ENCODE results near the gene CRKL. TPM values are rescaled to one million over a fixed set of nuclear protein-coding genes. Genes with fewer than 3 reads are reported as not detected.

The CRKL gene
- total RNA-seq, 1 experiment from 2014 or later: 87.7 TPM

DNA sequence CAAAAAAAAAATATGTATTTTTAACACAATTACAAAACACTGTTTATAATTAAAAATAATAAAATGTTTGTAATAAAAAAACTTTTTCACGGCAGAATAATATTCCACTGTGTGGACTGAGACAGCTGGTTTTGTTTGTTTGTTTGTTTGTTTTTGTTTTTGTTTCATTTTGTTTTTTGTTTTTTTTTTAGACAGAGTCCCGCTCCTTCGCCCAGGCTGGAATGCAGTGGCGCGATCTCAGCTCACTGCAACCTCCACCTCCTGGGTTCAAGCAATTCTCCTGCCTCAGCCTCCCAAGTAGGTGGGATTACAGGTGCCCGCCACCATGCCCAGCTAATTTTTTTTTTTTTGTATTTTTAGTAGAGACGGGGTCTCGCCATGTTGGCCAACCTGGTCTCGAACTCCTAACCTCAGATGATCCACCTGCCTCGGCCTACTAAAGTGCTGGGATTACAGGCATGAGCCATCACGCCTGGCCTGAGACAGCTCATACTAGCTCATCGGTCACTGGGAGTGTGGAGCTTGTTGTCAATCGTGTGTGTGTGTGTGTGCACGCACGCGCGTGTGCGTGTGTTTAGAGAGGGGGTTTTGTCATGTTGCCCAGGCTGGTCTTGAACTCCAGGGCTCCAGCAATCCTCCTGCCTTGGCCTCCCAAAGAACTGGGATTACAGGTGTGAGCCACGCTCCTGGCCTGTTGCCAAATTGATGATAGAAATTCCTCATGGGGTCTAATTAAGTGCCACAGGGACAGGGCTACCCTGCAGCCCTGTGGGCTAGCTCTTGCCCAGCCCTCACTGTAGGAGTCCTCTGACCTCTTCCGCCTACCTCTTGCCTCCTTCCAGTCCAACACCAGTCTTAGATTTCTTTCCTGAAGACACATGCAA is 42.6 kb downstream of the CRKL start (continued):
- no peak for TF ChIP-seq TCF7L2 (IDR thresholded peaks at IDR 0.05; ENCODE audit: borderline replicate concordance, extremely low read depth, insufficient read depth, insufficient read length)

GRCh38 chr22:20960609-20961008 is 43.4 kb downstream of the CRKL start:
- Histone ChIP-seq H3K9me3 (ENCODE audit: control insufficient read depth in 1 of 2, insufficient read depth in 1 of 2, low read depth in 1 of 2, low read length in 2 of 2) (no peaks in the 10 kb centered on the region), H2AFZ (ENCODE audit: low read depth, low read length, poor library complexity, severe bottlenecking) (no peak overlapping the region), H3K9ac (ENCODE audit: low read length) (no peak overlapping the region), H3K27ac (ENCODE audit: low read depth, low read length) (no peak overlapping the region), H3K36me3 (ENCODE audit: control insufficient read depth in 1 of 2, insufficient read depth in 2 of 2, low read length in 2 of 2) (no peaks in the 10 kb centered on the region), H3K79me2 (ENCODE audit: insufficient read depth, low read length) (peaks cover 4% of the 10 kb centered on the region; the same call in 1 of the 2 replicates), H3K27me3 (ENCODE audit: insufficient read depth, low read length) (no peaks in the 10 kb centered on the region), H4K20me1 (ENCODE audit: insufficient read depth) (no peaks in the 10 kb centered on the region), H3K4me3 (replicated peaks in 1 of 2; ENCODE audit: low read depth in 1 of 2, low read length in 2 of 2) (no peak overlapping the region), H3K4me1 (ENCODE audit: control insufficient read depth in 1 of 2, insufficient read depth in 2 of 2, low read length in 2 of 2) (peaks cover 12 to 32% of the 10 kb centered on the region in 2 experiments), H3K4me2 (ENCODE audit: low read length) (no peak overlapping the region), H3K9me2 (ENCODE audit: insufficient read depth) (no peaks in the 10 kb centered on the region)
- CTCF ChIA-PET: interaction anchor here (1.3 kb wide), 1 partner anchor 75 kb away, joined by 4 read pairs; no protein-coding TSS in a partner anchor
- RAD21 ChIA-PET (ENCODE audit: low non-redundant PET in 1 of 2, low total read pairs in 2 of 2, uncharacterized antibody in 2 of 2, unreplicated experiment in 2 of 2): interaction anchor here in 1 of 2 experiments (1.2 kb wide), 1 partner anchor 75 kb away, joined by 3 read pairs; no protein-coding TSS in a partner anchor
- TF ChIP-seq ELF1 (IDR thresholded peaks at IDR 0.05; ENCODE audit: borderline replicate concordance, low read depth): no peak
- TF ChIP-seq YY1 (IDR thresholded peaks at IDR 0.05; ENCODE audit: extremely low read depth, insufficient replicate concordance, low read depth, low read length): no peak
- TF ChIP-seq SP1 (IDR thresholded peaks at IDR 0.05; ENCODE audit: low read depth): no peak
- TF ChIP-seq, protein P1, sequence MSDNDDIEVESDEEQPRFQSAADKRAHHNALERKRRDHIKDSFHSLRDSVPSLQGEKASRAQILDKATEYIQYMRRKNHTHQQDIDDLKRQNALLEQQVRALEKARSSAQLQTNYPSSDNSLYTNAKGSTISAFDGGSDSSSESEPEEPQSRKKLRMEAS (IDR thresholded peaks at IDR 0.05): no peak
- no peak for TF ChIP-seq RAD21 (IDR thresholded peaks at IDR 0.05; ENCODE audit: low read depth)
- no peak for TF ChIP-seq FOSL1 (IDR thresholded peaks at IDR 0.05; ENCODE audit: low read depth)
- no peak for TF ChIP-seq ZFX (IDR thresholded peaks at IDR 0.05)
- no peak for TF ChIP-seq POLR2AphosphoS5 (IDR thresholded peaks at IDR 0.05; ENCODE audit: low read depth, low read length)
- TF ChIP-seq ZBTB33 (IDR thresholded peaks at IDR 0.05; ENCODE audit: extremely low read depth, insufficient replicate concordance, low read length): no peak
- TF ChIP-seq CBX3 (IDR thresholded peaks at IDR 0.05; ENCODE audit: low read depth): no peak
- no peak for TF ChIP-seq SIN3A (IDR thresholded peaks at IDR 0.05; ENCODE audit: low read depth)
- POLR2A ChIA-PET: interaction anchor here (0.7 to 1.4 kb wide), 2 partner anchors 21 to 44 kb away, joined by 4 to 5 read pairs; partner anchors contain the start of gene LZTR1
- BruUV-seq (replicated peaks): no TSS peak
- no peak for DNase-seq (ENCODE audit: low read depth, low spot score)
- ATAC-seq: no peak
- intact Hi-C loops (cut with micrococcal nuclease): no loop called here

All from HCT116 (cell line).